ENCODE measurements around the gene MYO16. TPM values are rescaled to one million over a fixed set of nuclear protein-coding genes. Genes with fewer than 3 reads are reported as not detected.

MYO16 gene
- total RNA-seq, 1 experiment from 2014 or later, result not detected

- 0 out of 7 replicates have a peak, but pooled peaks cover 0 to 4% (median 0%) of the 10 kb centered on the region in 3 experiments for H3K36me3 Mint-ChIP-seq (ENCODE audit: insufficient read depth in 1 of 3, low read depth in 3 of 3)
- no peak for DNase-seq
- H3K79me1 ChIP-seq (ENCODE audit: insufficient read depth, low read depth, low read length, poor library complexity, severe bottlenecking), result no peaks in the 10 kb centered on the region
- no peak overlapping the region for H2BK5ac ChIP-seq (ENCODE audit: insufficient read length, low read length)
- H3K23ac ChIP-seq (ENCODE audit: insufficient read length, low read depth, low read length), result no peak overlapping the region
- H2BK120ac ChIP-seq (ENCODE audit: low read depth, low read length, poor library complexity, severe bottlenecking), result no peak overlapping the region
- no peaks in the 10 kb centered on the region for H4K20me1 ChIP-seq (ENCODE audit: control insufficient read depth, insufficient read depth, insufficient read length)
- no peak overlapping the region for H3K56ac ChIP-seq (ENCODE audit: insufficient read length, low read depth, low read length)
- no peaks in the 10 kb centered on the region for H3K27me3 Mint-ChIP-seq (ENCODE audit: low read depth)
- H3K14ac ChIP-seq (ENCODE audit: insufficient read depth, low read length), result no peak overlapping the region
- no peak overlapping the region for H3K18ac ChIP-seq (ENCODE audit: insufficient read length, low read depth, low read length)
- no peaks in the 10 kb centered on the region; a peak in 1 of 5 replicates for H3K9me3 Mint-ChIP-seq
- no peaks in the 10 kb centered on the region for H3K9me3 ChIP-seq (ENCODE audit: control insufficient read depth, low read depth, low read length)
- H3K4me2 ChIP-seq (ENCODE audit: insufficient read depth, insufficient read length, low read length), result no peak overlapping the region
- no peak overlapping the region for H4K91ac ChIP-seq (ENCODE audit: insufficient read length, low read depth, low read length)
- H4K8ac ChIP-seq (replicated peaks; ENCODE audit: insufficient read length, low read depth, low read length), result no peak overlapping the region
- no peak overlapping the region for H3K4me3 Mint-ChIP-seq
- H3K27ac Mint-ChIP-seq, result no peak overlapping the region
- H2BK20ac ChIP-seq (ENCODE audit: low read depth, low read length, poor library complexity, severe bottlenecking), result no peak overlapping the region
- no peaks in the 10 kb centered on the region for H3K23me2 ChIP-seq (ENCODE audit: insufficient read length, low read depth, low read length, poor library complexity, severe bottlenecking)
- H3T11ph ChIP-seq (ENCODE audit: low read length), result no peak overlapping the region
- no peaks in the 10 kb centered on the region for H3K27me3 ChIP-seq (ENCODE audit: insufficient read depth, low read length)
- H3K4me1 Mint-ChIP-seq, result no peaks in the 10 kb centered on the region
- H3K4me1 ChIP-seq (ENCODE audit: insufficient read depth, low read length), result no peaks in the 10 kb centered on the region
- no peak overlapping the region for H2AFZ ChIP-seq (ENCODE audit: low read length)
- no peak overlapping the region for H3K9ac ChIP-seq (ENCODE audit: extremely low read depth, insufficient read length, low read length)
- H3K4ac ChIP-seq (ENCODE audit: low read depth, low read length), result no peak overlapping the region
- H2AK5ac ChIP-seq (ENCODE audit: insufficient read length, low read length), result no peak overlapping the region
- no peak overlapping the region for H3K27ac ChIP-seq (ENCODE audit: insufficient read length, low read depth, low read length)
- H2BK12ac ChIP-seq (ENCODE audit: insufficient read length, low read depth, low read length), result no peak overlapping the region
- no peak overlapping the region for H2BK15ac ChIP-seq (ENCODE audit: low read depth, low read length)
- no peak overlapping the region for H4K5ac ChIP-seq (ENCODE audit: insufficient read length, low read depth, low read length)
- TF ChIP-seq CTCF (conservative IDR thresholded peaks at IDR 0.05), result no peak
- H3K79me2 ChIP-seq (ENCODE audit: insufficient read depth, low read length), result no peaks in the 10 kb centered on the region
Measured at GRCh38 chr13:108807841-108808240, 178.4 kb downstream of the MYO16 start.
